ENCODE results near the gene CELA1.

DNA sequence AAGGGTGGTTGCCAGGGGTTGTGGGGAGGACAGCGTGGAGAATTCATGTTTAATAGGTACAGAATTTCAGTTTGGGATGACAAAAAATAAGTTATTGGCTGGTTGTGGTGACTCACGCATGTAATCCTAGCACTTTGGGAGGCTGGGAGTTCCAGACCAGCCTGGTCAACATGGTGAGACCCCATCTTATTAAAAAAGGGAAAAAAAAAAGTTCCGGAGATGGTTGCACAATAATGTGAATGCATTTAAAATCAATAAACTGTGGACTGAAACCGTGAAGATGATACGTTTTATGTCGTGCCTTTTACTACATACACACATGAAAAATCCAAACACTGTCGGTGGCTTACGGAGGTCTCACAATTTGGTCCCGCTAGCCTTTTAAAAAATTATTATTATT lies 24.2 kb upstream of the CELA1 start:
- no peak for TF ChIP-seq TAF1 (IDR thresholded peaks at IDR 0.05; ENCODE audit: low read depth)
- TF ChIP-seq, protein P1, sequence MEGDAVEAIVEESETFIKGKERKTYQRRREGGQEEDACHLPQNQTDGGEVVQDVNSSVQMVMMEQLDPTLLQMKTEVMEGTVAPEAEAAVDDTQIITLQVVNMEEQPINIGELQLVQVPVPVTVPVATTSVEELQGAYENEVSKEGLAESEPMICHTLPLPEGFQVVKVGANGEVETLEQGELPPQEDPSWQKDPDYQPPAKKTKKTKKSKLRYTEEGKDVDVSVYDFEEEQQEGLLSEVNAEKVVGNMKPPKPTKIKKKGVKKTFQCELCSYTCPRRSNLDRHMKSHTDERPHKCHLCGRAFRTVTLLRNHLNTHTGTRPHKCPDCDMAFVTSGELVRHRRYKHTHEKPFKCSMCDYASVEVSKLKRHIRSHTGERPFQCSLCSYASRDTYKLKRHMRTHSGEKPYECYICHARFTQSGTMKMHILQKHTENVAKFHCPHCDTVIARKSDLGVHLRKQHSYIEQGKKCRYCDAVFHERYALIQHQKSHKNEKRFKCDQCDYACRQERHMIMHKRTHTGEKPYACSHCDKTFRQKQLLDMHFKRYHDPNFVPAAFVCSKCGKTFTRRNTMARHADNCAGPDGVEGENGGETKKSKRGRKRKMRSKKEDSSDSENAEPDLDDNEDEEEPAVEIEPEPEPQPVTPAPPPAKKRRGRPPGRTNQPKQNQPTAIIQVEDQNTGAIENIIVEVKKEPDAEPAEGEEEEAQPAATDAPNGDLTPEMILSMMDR (IDR thresholded peaks at IDR 0.05; ENCODE audit: poor library complexity, severe bottlenecking), result no peak
